RWPE2 (cell line): Measurements from ENCODE around the gene CDKN2B-AS1.

Experiments used
- ATAC-seq: fragments of 200-7000 bp; cut with Tn5 transposase; 3 replicates; pipeline ENCODE4 v1.9.1; 2021; ENCODE audit warnings: low read depth
- DNase-seq: peaks from one replicate; pipeline ENCODE4 v3.0.0-alpha.2; 2020; ENCODE audit warnings: low spot score
- H3K27ac ChIP-seq: fragments of 450-650 bp; 2 replicates; pipeline ENCODE4 v1.5.1; 2017; ENCODE audit warnings: mild to moderate bottlenecking; ENCODE audit not compliant: poor library complexity, severe bottlenecking
- H3K27me3 ChIP-seq: fragments of 250-450 bp; sonication (Bioruptor Pico); 2 replicates; pipeline ENCODE4 v1.5.1; 2021; ENCODE audit warnings: mild to moderate bottlenecking, moderate library complexity; ENCODE audit not compliant: insufficient read depth, poor library complexity, severe bottlenecking
- H3K36me3 ChIP-seq: fragments of 250-450 bp; sonication (Bioruptor Pico); 2 replicates; pipeline ENCODE4 v1.5.1; 2020; ENCODE audit warnings: low read depth, mild to moderate bottlenecking, moderate library complexity
- H3K4me1 ChIP-seq: fragments of 250-450 bp; sonication (Bioruptor Pico); 2 replicates; pipeline ENCODE4 v1.5.1; 2021; ENCODE audit warnings: mild to moderate bottlenecking, moderate library complexity; ENCODE audit not compliant: insufficient read depth, poor library complexity, severe bottlenecking
- H3K4me3 ChIP-seq: fragments of 250-450 bp; sonication (Bioruptor Pico); 2 replicates; pipeline ENCODE4 v1.5.1; 2021; ENCODE audit warnings: mild to moderate bottlenecking, moderate library complexity; ENCODE audit not compliant: severe bottlenecking
- H3K9me3 ChIP-seq: fragments of 250-450 bp; sonication (Bioruptor Pico); 2 replicates; pipeline ENCODE4 v1.5.1; 2021; ENCODE audit warnings: mild to moderate bottlenecking, moderate library complexity; ENCODE audit not compliant: severe bottlenecking
- TF ChIP-seq, protein P1 (sequence below): fragments of 450-650 bp; IDR thresholded peaks from one replicate; pipeline ENCODE4 v1.5.1; 2017; ENCODE audit warnings: mild to moderate bottlenecking, moderate library complexity; ENCODE audit not compliant: poor library complexity, severe bottlenecking

Gene CDKN2B-AS1

DNA sequence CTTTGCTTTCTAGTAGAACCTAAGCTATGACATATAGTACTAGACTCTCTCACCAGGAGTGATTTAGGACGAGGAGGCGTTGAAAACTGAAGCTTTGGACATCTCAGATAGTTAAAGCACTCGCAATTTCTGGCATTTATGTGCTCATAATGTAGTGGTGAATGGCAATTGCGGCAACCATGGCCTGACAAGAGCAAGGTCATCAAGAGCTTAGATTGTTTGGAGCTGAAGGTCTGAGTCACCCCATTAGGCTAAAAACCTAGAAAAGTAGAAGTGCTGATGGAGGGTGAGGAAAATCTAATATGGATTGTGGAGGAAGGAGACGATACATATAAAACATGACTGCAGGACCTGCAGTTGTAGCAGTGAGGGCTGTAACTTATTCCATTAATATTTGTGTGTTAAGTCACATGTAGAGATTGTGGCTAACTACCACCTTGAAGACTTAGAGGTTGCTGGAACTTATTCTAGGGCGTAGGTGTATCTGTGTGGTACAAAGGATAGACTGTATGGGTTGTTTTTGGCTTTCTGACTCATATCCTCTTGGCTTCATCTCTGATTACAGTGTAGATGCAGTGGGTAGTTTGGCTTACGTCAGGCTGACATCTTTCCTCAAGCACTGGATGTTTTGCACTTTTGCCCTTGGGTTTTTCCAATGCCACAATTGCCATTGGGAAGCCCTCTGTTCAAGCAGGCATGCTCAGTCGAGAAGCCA, 153.4 kb downstream of the CDKN2B-AS1 start:
- H3K4me1 ChIP-seq, result peaks cover 45% of the 10 kb centered on the region
- H3K27ac ChIP-seq, result peak overlapping the region; percentile 84
- ATAC-seq (peak; percentile 98), DNase-seq (no peak)
- no peak overlapping the region for H3K4me3 ChIP-seq
- H3K9me3 ChIP-seq, result no peaks in the 10 kb centered on the region
- TF ChIP-seq, protein P1, sequence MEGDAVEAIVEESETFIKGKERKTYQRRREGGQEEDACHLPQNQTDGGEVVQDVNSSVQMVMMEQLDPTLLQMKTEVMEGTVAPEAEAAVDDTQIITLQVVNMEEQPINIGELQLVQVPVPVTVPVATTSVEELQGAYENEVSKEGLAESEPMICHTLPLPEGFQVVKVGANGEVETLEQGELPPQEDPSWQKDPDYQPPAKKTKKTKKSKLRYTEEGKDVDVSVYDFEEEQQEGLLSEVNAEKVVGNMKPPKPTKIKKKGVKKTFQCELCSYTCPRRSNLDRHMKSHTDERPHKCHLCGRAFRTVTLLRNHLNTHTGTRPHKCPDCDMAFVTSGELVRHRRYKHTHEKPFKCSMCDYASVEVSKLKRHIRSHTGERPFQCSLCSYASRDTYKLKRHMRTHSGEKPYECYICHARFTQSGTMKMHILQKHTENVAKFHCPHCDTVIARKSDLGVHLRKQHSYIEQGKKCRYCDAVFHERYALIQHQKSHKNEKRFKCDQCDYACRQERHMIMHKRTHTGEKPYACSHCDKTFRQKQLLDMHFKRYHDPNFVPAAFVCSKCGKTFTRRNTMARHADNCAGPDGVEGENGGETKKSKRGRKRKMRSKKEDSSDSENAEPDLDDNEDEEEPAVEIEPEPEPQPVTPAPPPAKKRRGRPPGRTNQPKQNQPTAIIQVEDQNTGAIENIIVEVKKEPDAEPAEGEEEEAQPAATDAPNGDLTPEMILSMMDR, result no peak
- H3K36me3 ChIP-seq, result no peaks in the 10 kb centered on the region
- no peaks in the 10 kb centered on the region for H3K27me3 ChIP-seq

DNA sequence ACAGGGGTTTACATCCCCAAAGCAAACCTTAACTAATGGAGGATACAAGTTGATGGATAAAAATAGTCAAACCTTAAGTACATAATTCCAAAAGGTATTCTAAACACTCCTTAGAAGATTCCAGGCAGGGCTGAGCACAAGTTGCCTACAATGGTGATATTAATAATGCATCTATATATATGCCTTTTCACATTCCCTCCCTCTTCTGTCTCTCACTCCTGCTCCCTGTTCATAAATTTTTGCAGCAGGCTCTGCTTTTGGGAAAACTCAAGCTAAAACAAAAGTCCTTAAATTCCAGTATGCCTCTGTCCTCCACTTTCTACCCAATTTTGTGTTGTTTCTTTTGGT, 153.9 kb downstream of the CDKN2B-AS1 start:
- no peak for ATAC-seq
- H3K27ac ChIP-seq, result peak overlapping the region; percentile 84

DNA sequence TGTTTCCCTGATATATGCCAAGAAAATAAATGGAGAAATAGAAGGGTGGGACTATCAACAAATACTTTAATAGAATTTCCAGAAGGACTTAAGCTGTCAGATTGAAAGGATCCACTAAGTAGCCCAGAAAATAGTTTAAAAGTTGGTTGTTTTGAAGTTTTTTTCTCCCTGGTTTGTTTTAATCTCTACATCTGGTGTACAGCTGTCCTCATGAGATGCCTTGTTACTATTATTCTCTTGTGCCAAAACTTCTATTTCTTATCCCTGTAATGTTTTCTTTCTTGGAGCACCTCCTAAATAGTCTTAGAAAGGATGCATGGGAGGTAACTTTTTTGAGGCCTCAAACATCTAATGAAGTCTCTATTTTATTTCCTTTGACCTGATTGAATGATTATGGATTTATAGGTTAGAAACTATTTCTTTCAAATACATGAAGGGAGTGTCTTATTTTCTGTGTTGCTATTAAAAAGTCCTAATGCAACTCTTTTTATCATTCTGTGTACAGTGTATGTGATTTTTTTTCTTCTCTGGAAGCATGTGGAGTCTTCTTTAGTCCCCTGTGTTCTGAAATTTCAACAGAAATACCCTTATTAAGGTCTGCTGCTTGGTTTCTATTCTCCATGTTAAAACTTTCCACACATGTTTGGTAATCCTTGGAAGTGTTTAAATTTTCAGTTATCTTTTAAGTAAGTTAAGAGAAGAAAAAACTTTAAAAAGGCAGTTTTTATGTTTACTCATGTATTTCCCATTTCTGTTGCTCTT, 154.5 kb downstream of the CDKN2B-AS1 start:
- Histone ChIP-seq H3K4me3 (no peak overlapping the region), H3K27ac (peak overlapping the region; percentile 84), H3K27me3 (no peaks in the 10 kb centered on the region), H3K9me3 (no peaks in the 10 kb centered on the region), H3K4me1 (peaks cover 35% of the 10 kb centered on the region), H3K36me3 (no peaks in the 10 kb centered on the region)
- ATAC-seq, result no peak
- TF ChIP-seq, protein P1, result no peak
- DNase-seq, result no peak

More for the DNA sequence above, 153.9 kb downstream of the CDKN2B-AS1 start:
- no peaks in the 10 kb centered on the region for H3K9me3 ChIP-seq
- no peak for DNase-seq
- H3K4me3 ChIP-seq, result no peak overlapping the region
- H3K27me3 ChIP-seq, result no peaks in the 10 kb centered on the region
- H3K36me3 ChIP-seq, result no peaks in the 10 kb centered on the region
- TF ChIP-seq, protein P1, result no peak
- H3K4me1 ChIP-seq, result peaks cover 41% of the 10 kb centered on the region

DNA sequence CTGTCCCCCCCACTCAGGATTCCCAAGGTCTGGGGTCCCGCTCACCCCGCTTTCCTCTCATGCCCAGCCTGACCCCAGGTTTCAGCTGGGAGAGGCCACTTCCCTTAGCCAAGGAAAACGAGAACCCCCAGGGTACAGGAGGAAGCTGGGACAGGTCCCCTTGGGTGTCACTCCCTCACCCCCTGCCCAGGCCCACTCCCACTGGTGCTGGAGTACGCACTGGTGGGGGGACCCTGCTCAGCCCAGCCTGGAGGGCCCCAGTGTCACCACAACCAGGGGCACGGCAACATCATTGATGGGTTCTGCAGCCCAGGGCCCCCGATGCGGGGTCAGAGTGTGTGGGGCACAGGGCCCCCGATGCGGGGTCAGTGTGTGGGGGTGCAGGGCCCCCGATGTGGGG, 159.5 kb downstream of the CDKN2B-AS1 start:
- Histone ChIP-seq H3K27ac (no peak overlapping the region), H3K4me3 (no peak overlapping the region), H3K27me3 (no peaks in the 10 kb centered on the region), H3K9me3 (no peaks in the 10 kb centered on the region), H3K4me1 (peaks cover 33% of the 10 kb centered on the region), H3K36me3 (no peaks in the 10 kb centered on the region)
- ATAC-seq (no peak), DNase-seq (no peak)
- TF ChIP-seq, protein P1, result no peak

DNA sequence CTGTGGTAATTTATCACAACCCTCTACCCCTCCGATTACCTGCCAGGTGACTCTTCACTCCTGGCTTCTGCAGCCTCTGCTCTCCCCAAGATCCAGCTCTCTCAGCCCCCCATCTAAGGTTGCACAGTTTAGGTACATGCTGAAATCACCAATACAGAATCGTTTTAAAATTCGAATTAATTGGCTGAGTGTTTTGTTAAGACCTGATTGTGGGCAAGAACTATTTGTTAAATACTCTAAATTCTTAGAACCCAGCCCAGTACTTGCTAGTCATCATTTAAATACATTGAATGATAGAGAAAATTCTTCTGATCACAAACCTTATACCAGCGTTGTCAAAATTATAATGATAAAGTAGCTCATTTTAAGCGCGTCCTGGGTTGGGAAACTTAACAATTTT, 162.0 kb downstream of the CDKN2B-AS1 start:
- ATAC-seq (no peak), DNase-seq (no peak)
- Histone ChIP-seq H3K27ac (peak overlapping the region; percentile 92), H3K27me3 (no peaks in the 10 kb centered on the region), H3K36me3 (no peaks in the 10 kb centered on the region), H3K4me1 (peaks cover 45% of the 10 kb centered on the region), H3K4me3 (no peak overlapping the region), H3K9me3 (no peaks in the 10 kb centered on the region)
- TF ChIP-seq, protein P1, result no peak
